ENCODE measurements around the gene PTTG1IP. TPM values are rescaled to one million over a fixed set of nuclear protein-coding genes. Genes with fewer than 3 reads are reported as not detected.

PTTG1IP gene
- total RNA-seq, 1 experiment from 2014 or later = 136 TPM

DNA sequence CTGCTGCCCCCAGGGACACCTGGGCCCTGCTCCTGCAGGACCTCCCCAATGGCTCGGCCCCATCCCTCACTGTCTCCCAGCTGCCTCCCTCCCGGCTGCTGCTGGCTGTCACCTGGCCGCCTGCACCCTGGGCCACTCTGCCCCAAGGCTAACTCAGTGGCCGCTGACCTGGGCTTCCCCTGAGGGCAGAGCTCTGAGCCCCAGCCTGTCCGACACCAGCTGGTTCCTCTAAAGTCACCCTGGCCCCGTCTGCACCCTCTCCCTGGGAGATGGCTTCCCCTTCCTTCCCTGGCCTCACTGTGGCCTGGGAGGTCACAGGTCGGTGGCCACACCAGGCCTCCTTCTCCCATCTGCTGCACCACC lies 32.2 kb upstream of the PTTG1IP start:
- intact Hi-C loops (cut with micrococcal nuclease; ENCODE audit: unreplicated experiment) = no loop called here
- TF ChIP-seq, protein P1, sequence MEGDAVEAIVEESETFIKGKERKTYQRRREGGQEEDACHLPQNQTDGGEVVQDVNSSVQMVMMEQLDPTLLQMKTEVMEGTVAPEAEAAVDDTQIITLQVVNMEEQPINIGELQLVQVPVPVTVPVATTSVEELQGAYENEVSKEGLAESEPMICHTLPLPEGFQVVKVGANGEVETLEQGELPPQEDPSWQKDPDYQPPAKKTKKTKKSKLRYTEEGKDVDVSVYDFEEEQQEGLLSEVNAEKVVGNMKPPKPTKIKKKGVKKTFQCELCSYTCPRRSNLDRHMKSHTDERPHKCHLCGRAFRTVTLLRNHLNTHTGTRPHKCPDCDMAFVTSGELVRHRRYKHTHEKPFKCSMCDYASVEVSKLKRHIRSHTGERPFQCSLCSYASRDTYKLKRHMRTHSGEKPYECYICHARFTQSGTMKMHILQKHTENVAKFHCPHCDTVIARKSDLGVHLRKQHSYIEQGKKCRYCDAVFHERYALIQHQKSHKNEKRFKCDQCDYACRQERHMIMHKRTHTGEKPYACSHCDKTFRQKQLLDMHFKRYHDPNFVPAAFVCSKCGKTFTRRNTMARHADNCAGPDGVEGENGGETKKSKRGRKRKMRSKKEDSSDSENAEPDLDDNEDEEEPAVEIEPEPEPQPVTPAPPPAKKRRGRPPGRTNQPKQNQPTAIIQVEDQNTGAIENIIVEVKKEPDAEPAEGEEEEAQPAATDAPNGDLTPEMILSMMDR (IDR thresholded peaks at IDR 0.05; ENCODE audit: unreplicated experiment) = no peak
- Mint-ChIP-seq H3K9me3 (ENCODE audit: low read depth, unreplicated experiment) (no peaks in the 10 kb centered on the region), H3K27ac (ENCODE audit: unreplicated experiment) (no peak overlapping the region), H3K4me1 (ENCODE audit: low read depth, unreplicated experiment) (peaks cover under 1% of the 10 kb centered on the region), H3K27me3 (ENCODE audit: unreplicated experiment) (peaks cover 66% of the 10 kb centered on the region), H3K4me3 (ENCODE audit: low read depth, unreplicated experiment) (no peak overlapping the region), H3K36me3 (ENCODE audit: insufficient read depth, unreplicated experiment) (no peaks in the 10 kb centered on the region)
- BruUV-seq (replicated peaks) = no TSS peak
- no peak for DNase-seq
- CTCF ChIA-PET = no interaction called here

DNA sequence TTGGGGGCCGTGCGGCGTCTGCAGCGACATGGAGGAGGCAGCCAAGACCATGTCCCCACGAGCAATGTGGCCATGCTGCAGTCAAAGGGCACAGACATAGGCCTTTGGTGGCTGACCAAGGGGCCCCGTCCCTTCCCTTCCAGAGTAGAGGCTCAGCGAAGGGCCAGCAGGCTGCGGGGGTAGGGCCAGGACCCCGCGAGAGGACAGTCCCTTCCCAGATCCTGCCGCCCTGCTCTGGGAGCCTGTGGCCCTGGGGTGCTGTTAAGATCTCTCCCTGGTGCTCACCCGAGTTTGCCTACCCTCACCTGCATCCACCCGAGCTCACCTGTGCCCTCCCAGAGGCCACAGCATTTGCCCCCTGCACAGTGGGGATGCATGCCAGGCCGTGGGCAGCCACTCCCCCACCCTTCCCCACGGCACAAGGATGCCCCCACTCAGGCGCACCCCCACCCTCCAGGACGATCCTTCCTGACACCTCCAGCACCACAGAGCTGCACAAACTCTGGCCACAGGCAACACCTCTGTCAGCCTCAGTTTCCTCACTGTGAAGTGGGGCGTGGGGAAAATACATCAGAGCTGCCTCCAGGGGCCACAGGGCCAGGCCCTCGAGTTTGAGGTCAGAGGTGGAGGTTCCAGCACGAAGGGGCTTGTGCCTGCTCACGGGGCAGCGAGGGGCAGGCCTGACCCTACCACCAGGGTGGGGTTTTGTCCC lies 31.7 kb upstream of the PTTG1IP start:
- intact Hi-C loops (cut with micrococcal nuclease; ENCODE audit: unreplicated experiment) = no loop called here
- H3K4me3 Mint-ChIP-seq (ENCODE audit: low read depth, unreplicated experiment) = no peak overlapping the region
- DNase-seq = no peak
- CTCF ChIA-PET = no interaction called here
- no peaks in the 10 kb centered on the region for H3K9me3 Mint-ChIP-seq (ENCODE audit: low read depth, unreplicated experiment)
- H3K36me3 Mint-ChIP-seq (ENCODE audit: insufficient read depth, unreplicated experiment) = peaks cover 4% of the 10 kb centered on the region
- TF ChIP-seq, protein P1 (IDR thresholded peaks at IDR 0.05; ENCODE audit: unreplicated experiment) = no peak
- no peak overlapping the region for H3K27ac Mint-ChIP-seq (ENCODE audit: unreplicated experiment)
- H3K27me3 Mint-ChIP-seq (ENCODE audit: unreplicated experiment) = peaks cover 66% of the 10 kb centered on the region
- H3K4me1 Mint-ChIP-seq (ENCODE audit: low read depth, unreplicated experiment) = no peaks in the 10 kb centered on the region
- BruUV-seq (replicated peaks) = no TSS peak

DNA sequence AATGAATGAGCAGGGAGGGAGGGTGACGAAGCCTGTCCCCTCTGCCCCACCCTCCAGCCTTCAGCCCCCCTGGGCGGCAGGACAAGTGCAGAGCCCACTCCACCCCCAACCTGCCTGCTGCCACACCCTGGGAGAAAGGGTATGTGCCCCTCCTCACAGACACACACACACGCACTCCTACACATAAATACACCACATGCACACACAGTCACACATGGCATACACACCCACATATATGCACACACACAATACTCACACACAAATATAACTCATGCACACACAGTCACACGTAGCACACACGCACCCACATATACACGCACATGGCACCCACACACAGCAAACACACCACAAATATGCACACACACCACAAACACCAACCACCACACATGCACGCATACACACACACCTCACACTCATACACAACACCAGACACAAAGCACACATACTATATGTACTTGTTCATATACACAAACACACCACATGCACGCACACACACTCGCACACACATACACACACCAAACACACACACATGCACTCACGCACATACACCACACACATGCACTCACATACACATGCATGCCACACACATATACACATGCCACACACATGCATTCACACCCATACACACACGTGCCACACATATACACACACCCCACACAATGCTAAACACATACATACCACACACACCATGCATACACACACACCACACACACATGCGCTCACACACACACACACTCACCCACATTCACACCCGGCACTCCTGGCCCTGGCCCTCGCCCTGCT lies 30.8 kb upstream of the PTTG1IP start:
- intact Hi-C loops (cut with micrococcal nuclease; ENCODE audit: unreplicated experiment) = no loop called here
- Mint-ChIP-seq H3K36me3 (ENCODE audit: insufficient read depth, unreplicated experiment) (peaks cover 5% of the 10 kb centered on the region), H3K4me3 (ENCODE audit: low read depth, unreplicated experiment) (no peak overlapping the region), H3K27me3 (ENCODE audit: unreplicated experiment) (peaks cover 60% of the 10 kb centered on the region), H3K9me3 (ENCODE audit: low read depth, unreplicated experiment) (no peaks in the 10 kb centered on the region), H3K27ac (ENCODE audit: unreplicated experiment) (no peak overlapping the region), H3K4me1 (ENCODE audit: low read depth, unreplicated experiment) (no peaks in the 10 kb centered on the region)
- TF ChIP-seq, protein P1 (IDR thresholded peaks at IDR 0.05; ENCODE audit: unreplicated experiment) = no peak
- no peak for DNase-seq
- CTCF ChIA-PET = no interaction called here
- no TSS peak for BruUV-seq (replicated peaks)

DNA sequence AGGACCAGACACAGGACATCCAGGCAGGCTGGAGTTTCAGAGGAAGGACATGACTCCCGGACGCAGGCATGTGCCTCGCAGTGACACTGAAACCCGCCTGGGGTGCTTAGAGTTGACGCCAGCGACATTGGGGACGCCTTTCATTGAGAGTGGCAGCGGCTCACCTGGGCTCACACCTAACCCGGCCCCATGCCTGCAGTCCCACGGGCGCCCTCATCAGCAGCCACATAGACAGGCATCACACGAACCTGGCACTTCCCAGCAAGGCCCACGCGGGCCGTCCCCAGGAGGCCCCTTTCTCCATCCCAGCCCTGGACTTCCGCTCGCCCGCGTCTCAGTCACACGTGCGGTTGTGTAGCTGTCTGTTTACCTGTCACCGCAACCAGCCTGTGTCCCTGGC lies 30.2 kb upstream of the PTTG1IP start:
- BruUV-seq (replicated peaks) = no TSS peak
- Mint-ChIP-seq H3K9me3 (ENCODE audit: low read depth, unreplicated experiment) (no peaks in the 10 kb centered on the region), H3K27ac (ENCODE audit: unreplicated experiment) (no peak overlapping the region), H3K36me3 (ENCODE audit: insufficient read depth, unreplicated experiment) (peaks cover 5% of the 10 kb centered on the region), H3K27me3 (ENCODE audit: unreplicated experiment) (peaks cover 54% of the 10 kb centered on the region), H3K4me1 (ENCODE audit: low read depth, unreplicated experiment) (no peaks in the 10 kb centered on the region), H3K4me3 (ENCODE audit: low read depth, unreplicated experiment) (no peak overlapping the region)
- CTCF ChIA-PET = no interaction called here
- no peak for DNase-seq
- intact Hi-C loops (cut with micrococcal nuclease; ENCODE audit: unreplicated experiment) = no loop called here
- TF ChIP-seq, protein P1 (IDR thresholded peaks at IDR 0.05; ENCODE audit: unreplicated experiment) = no peak
